Fibroblast of lung (primary cell): ENCODE data around the gene HS3ST6.

ENCODE experiments used
- CTCF ChIP-seq, 2 donors: IDR thresholded peaks in 1 of 2; conservative IDR thresholded peaks in 1 of 2; 1 replicate in 1 of 2; 2 replicates in 1 of 2; pipeline ENCODE4 v1.5.1; 2011 to 2012; ENCODE audit warnings: low read length in 2 of 2, control low read depth in 1 of 2, inconsistent platforms in 1 of 2, low read depth in 1 of 2, mild to moderate bottlenecking in 1 of 2
- EZH2 ChIP-seq: IDR thresholded peaks from 2 replicates; pipeline ENCODE4 v1.5.1; 2012; ENCODE audit warnings: low read length, control low read depth, mild to moderate bottlenecking; ENCODE audit errors: missing control alignments

- no peak for TF ChIP-seq CTCF (conservative IDR thresholded peaks at IDR 0.05 in 1 of 2, IDR thresholded peaks at IDR 0.05 in 1 of 2; ENCODE audit: low read depth in 1 of 2, low read length in 2 of 2)
- no peak for TF ChIP-seq EZH2
Measured at GRCh38 chr16:1966460-1966859, 48.2 kb upstream of the HS3ST6 start, which contains the start of gene RNF151.
